ENCODE data around the gene KIF18A. TPM values are rescaled to one million over a fixed set of nuclear protein-coding genes. Genes with fewer than 3 reads are reported as not detected.
A peak's percentile ranks its signal among the peaks of the same experiment; 100 is the strongest.

Gene KIF18A
- total and polyA plus RNA-seq, 9 of the 15 experiments (the other 6 are each of a cell fraction or from before 2014, with no cell fraction given): 15.1 to 36.1 (median 24.3) TPM

DNA sequence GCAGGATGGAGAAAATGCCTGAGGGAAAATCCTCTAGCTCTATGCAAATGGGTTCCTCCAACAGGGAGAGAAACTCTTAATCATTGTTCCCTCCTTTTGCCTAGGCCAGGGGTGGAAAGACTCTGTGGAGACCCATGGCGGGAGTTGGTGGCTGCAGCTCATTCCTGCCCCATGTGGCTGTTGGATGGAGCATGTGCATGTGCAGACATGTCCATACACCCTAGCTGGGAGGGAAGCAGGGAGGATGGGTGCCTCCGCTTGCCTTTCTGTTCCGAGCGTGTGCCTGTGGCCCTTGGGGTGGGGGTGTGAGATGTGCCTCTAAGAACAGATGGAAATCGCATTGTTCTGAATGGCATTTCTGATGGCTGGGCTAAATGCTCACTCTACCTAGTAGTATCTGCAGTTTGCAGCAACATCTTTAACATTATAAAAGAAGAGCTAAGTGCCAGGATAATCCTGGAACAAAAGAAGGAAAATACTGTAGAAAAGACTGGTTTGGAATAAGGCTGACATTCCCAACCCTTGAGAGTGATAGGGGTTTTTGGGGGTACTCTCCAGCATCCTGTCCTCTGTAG lies 32.0 kb upstream of the KIF18A start:
- H2AFZ ChIP-seq (ENCODE audit: low read depth, low read length): no peak overlapping the region
- H3K9me1 ChIP-seq (ENCODE audit: control insufficient read depth, insufficient read depth, low read length): no peaks in the 10 kb centered on the region
- in situ Hi-C loops (cut with MboI): no loop called here
- H3K79me2 ChIP-seq (ENCODE audit: control insufficient read depth, insufficient read depth, low read length): no peaks in the 10 kb centered on the region
- TF ChIP-seq HNRNPK (IDR thresholded peaks at IDR 0.05; ENCODE audit: low read depth, low read length, poor library complexity, severe bottlenecking): no peak
- peak in 1 of 2 experiments; percentile 13 for TF ChIP-seq E2F6 (IDR thresholded peaks at IDR 0.05; ENCODE audit: borderline replicate concordance in 1 of 2, extremely low read depth in 1 of 2, insufficient read depth in 1 of 2, insufficient read length in 1 of 2, low read depth in 1 of 2, low read length in 1 of 2, poor library complexity in 1 of 2, severe bottlenecking in 1 of 2)
- no TSS peak for BruUV-seq (replicated peaks)
- CTCF ChIA-PET (ENCODE audit: low intra/inter-chr PET ratio): no interaction called here
- H3K27ac ChIP-seq (ENCODE audit: extremely low read depth, low read depth, low read length): no peak overlapping the region
- ATAC-seq (peak; percentile 75), FAIRE-seq (no peak), DNase-seq (ENCODE audit: extremely low read depth in 1 of 4, low spot score in 3 of 4) (no peak)
- no peak overlapping the region for H3K4me3 ChIP-seq
- H3K27me3 ChIP-seq (ENCODE audit: control insufficient read depth in 2 of 2, insufficient read depth in 2 of 2, low read length in 2 of 2): no peaks in the 10 kb centered on the region
- H3K4me2 ChIP-seq (ENCODE audit: insufficient read depth, low read length): no peak overlapping the region
- no peaks in the 10 kb centered on the region for H3K4me1 ChIP-seq (replicated peaks in 1 of 2; ENCODE audit: control insufficient read depth in 2 of 2, insufficient read depth in 2 of 2, low read length in 2 of 2)
- POLR2A ChIA-PET: interaction anchor here (0.6 kb wide), 1 partner anchor 35 kb away, joined by 3 read pairs; no protein-coding TSS in a partner anchor
- H4K20me1 ChIP-seq (replicated peaks; ENCODE audit: control insufficient read depth, insufficient read depth, low read length): no peaks in the 10 kb centered on the region
- no peak overlapping the region for H3K9ac ChIP-seq (ENCODE audit: insufficient read depth in 1 of 2, low read depth in 2 of 2, low read length in 2 of 2)
- intact Hi-C loops (cut with micrococcal nuclease): loop anchor here (2.0 kb wide), 1 partner anchor 29 kb away; no protein-coding TSS in a partner anchor
- 90% methylated on average over 4 of the region's 5 CpGs for WGBS (ENCODE audit: insufficient coverage, low coverage, missing lambda C conversion rate)
- peaks cover 2% of the 10 kb centered on the region for H3K36me3 ChIP-seq (ENCODE audit: control insufficient read depth, insufficient read depth, low read length)
- H3K9me3 ChIP-seq (replicated peaks; ENCODE audit: control insufficient read depth, insufficient read depth, low read depth, low read length): peaks cover 3% of the 10 kb centered on the region; the same call in 1 of the 2 replicates

DNA sequence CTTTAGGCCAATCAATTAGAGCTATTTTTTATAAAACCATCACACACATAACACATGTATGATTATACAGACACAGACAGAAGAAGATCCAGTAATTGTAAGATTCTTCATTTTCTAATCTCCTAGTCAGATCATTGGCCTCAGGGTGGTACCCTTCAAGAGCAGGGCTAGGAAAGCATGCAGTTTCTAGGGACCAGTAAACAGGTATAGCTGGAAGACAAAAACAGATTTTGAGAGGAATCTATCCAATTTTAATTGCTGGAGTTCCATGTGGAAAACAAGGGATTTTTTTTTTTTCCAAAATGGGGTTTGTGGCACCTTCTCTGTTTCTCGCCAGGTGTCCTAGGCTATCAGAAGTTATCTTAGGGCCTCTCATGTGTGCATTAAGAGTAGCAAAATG lies 29.9 kb upstream of the KIF18A start:
- ChIA-PET CTCF (ENCODE audit: low intra/inter-chr PET ratio) (no interaction called here), POLR2A (interaction anchor here (0.6 kb wide), 1 partner anchor 424 kb away, joined by 4 read pairs; no protein-coding TSS in a partner anchor)
- Histone ChIP-seq H3K4me1 (replicated peaks in 1 of 2; ENCODE audit: control insufficient read depth in 2 of 2, insufficient read depth in 2 of 2, low read length in 2 of 2) (no peaks in the 10 kb centered on the region), H3K4me3 (no peak overlapping the region), H3K36me3 (ENCODE audit: control insufficient read depth, insufficient read depth, low read length) (peaks cover 6% of the 10 kb centered on the region), H3K9ac (ENCODE audit: insufficient read depth in 1 of 2, low read depth in 2 of 2, low read length in 2 of 2) (no peak overlapping the region), H2AFZ (ENCODE audit: low read depth, low read length) (no peak overlapping the region), H3K27me3 (ENCODE audit: control insufficient read depth in 2 of 2, insufficient read depth in 2 of 2, low read length in 2 of 2) (no peaks in the 10 kb centered on the region), H3K27ac (ENCODE audit: extremely low read depth, low read depth, low read length) (no peak overlapping the region), H3K79me2 (ENCODE audit: control insufficient read depth, insufficient read depth, low read length) (no peaks in the 10 kb centered on the region), H3K9me1 (ENCODE audit: control insufficient read depth, insufficient read depth, low read length) (no peaks in the 10 kb centered on the region), H4K20me1 (replicated peaks; ENCODE audit: control insufficient read depth, insufficient read depth, low read length) (no peaks in the 10 kb centered on the region), H3K4me2 (ENCODE audit: insufficient read depth, low read length) (no peak overlapping the region), H3K9me3 (replicated peaks; ENCODE audit: control insufficient read depth, insufficient read depth, low read depth, low read length) (peaks cover 3% of the 10 kb centered on the region; the same call in 1 of the 2 replicates)
- WGBS (ENCODE audit: insufficient coverage, low coverage, missing lambda C conversion rate): 100% methylated on average over 1 of the region's 1 CpG
- FAIRE-seq (no peak), ATAC-seq (no peak), DNase-seq (ENCODE audit: extremely low read depth in 1 of 4, low spot score in 3 of 4) (no peak)
- no TSS peak for BruUV-seq (replicated peaks)
- no peak for TF ChIP-seq SFPQ (IDR thresholded peaks at IDR 0.05; ENCODE audit: low read depth, low read length)
- TF ChIP-seq ZNF280A (IDR thresholded peaks at IDR 0.05; ENCODE audit: low read depth, partially characterized antibody): peak; percentile 18
- TF ChIP-seq ZFP36 (IDR thresholded peaks at IDR 0.05; ENCODE audit: low read depth, low read length, partially characterized antibody): peak; percentile 62
- intact Hi-C loops (cut with micrococcal nuclease): no loop called here
- in situ Hi-C loops (cut with MboI): no loop called here

Measured in K562 (cell line).